Panc1 (cell line): ENCODE measurements around the gene CCT7. TPM values are rescaled to one million over a fixed set of nuclear protein-coding genes. Genes with fewer than 3 reads are reported as not detected.

Experiments
- ATAC-seq: fragments of 200-7000 bp; cut with Tn5 transposase; 2 replicates; pipeline ENCODE4 v1.9.1; 2020; ENCODE audit warnings: mild to moderate bottlenecking, moderate library complexity
- BruUV-seq: library from RNA; stranded (reverse); fragments of 400-500 nt; replicated peaks from 2 replicates; lab custom pipeline; 2021; lab: Mats Ljungman, UMichigan
- CTCF ChIA-PET: fragments of 300-600 bp; sonication (Branson Sonifier 250); formaldehyde crosslinking; loops from one replicate; lab custom pipeline; 2022; ENCODE audit warnings: antibody characterized with exemption; lab: Charles Lee
- POLR2A ChIA-PET: fragments of 300-600 bp; sonication (Branson Sonifier 250); formaldehyde crosslinking; loops from one replicate; lab custom pipeline; 2022; ENCODE audit warnings: antibody characterized with exemption; lab: Charles Lee
- DNase-seq: peaks from one replicate; pipeline ENCODE4 v3.0.0-alpha.2; 2010; ENCODE audit warnings: low read depth, low spot score
- H3K27ac ChIP-seq: 2 replicates; pipeline ENCODE4 v1.5.1; 2011; ENCODE audit warnings: mild to moderate bottlenecking, low read length, inconsistent platforms
- H3K27me3 ChIP-seq: fragments of 200-500 bp; sonication (Bioruptor generic); 2 replicates; pipeline ENCODE4 v1.6.0; 2014; ENCODE audit warnings: low read length, inconsistent platforms; ENCODE audit not compliant: control insufficient read depth, insufficient read depth
- H3K36me3 ChIP-seq: fragments of 200-500 bp; sonication (Bioruptor generic); 2 replicates; pipeline ENCODE4 v1.5.1; 2014; ENCODE audit warnings: inconsistent platforms, mild to moderate bottlenecking, low read length, moderate library complexity; ENCODE audit not compliant: control insufficient read depth, insufficient read depth
- H3K4me1 ChIP-seq: 2 replicates; pipeline ENCODE4 v1.5.1; 2011; ENCODE audit warnings: inconsistent platforms, mild to moderate bottlenecking, low read length, moderate library complexity; ENCODE audit not compliant: control insufficient read depth, insufficient read depth
- H3K4me3 ChIP-seq, 2 experiments: 2 replicates each; pipeline ENCODE4 v1.5.1; 2011 to 2012; ENCODE audit warnings: low read depth in 2 of 2, low read length in 2 of 2, mild to moderate bottlenecking in 2 of 2, inconsistent platforms in 1 of 2, moderate library complexity in 1 of 2
- H3K9me3 ChIP-seq: fragments of 200-500 bp; sonication (Bioruptor generic); 2 replicates; pipeline ENCODE4 v1.5.1; 2014; ENCODE audit warnings: low read depth, mild to moderate bottlenecking, inconsistent platforms, low read length, moderate library complexity; ENCODE audit not compliant: control insufficient read depth, insufficient read depth
- POLR2AphosphoS5 ChIP-seq: IDR thresholded peaks from 2 replicates; pipeline ENCODE4 v1.6.1; 2012; ENCODE audit warnings: mild to moderate bottlenecking, low read depth, low read length, moderate library complexity
- REST ChIP-seq, 2 experiments: IDR thresholded peaks; 2 replicates each; pipeline ENCODE4 v1.6.1; 2011 to 2012; ENCODE audit warnings: low read depth in 2 of 2, control low read depth in 1 of 2, low read length in 1 of 2, mild to moderate bottlenecking in 1 of 2, moderate library complexity in 1 of 2; ENCODE audit not compliant: insufficient read depth in 1 of 2
- SIN3A ChIP-seq: IDR thresholded peaks from 2 replicates; pipeline ENCODE4 v1.6.1; 2012; ENCODE audit warnings: low read depth, mild to moderate bottlenecking, low read length, moderate library complexity, borderline replicate concordance; ENCODE audit not compliant: insufficient read depth
- TCF7L2 ChIP-seq: IDR thresholded peaks from 2 replicates; pipeline ENCODE4 v1.6.1; 2011; ENCODE audit warnings: mild to moderate bottlenecking, low read depth, low read length, inconsistent platforms
- in situ Hi-C: cut with HindIII; loops from 2 replicates; pipeline ENCODE4 v1.10.0; 2016; ENCODE audit warnings: low sequenced_read_pairs, low pct_unique_long_range_greater_than_20kb
- intact Hi-C: fragments of 100-400 bp; cut with micrococcal nuclease; formaldehyde crosslinking; loops from one replicate; pipeline ENCODE4 v1.10.0; 2022; ENCODE audit not compliant: unreplicated experiment
- total RNA-seq: library from RNA; stranded (reverse); gene quantifications from one replicate; pipeline ENCODE4 v1.2.1, GENCODE V29; 2021; ENCODE audit not compliant: unreplicated experiment
- TF ChIP-seq, protein P1 (sequence below): fragments of 450-650 bp; IDR thresholded peaks from 2 replicates; pipeline ENCODE4 v1.5.1; 2017; ENCODE audit warnings: mild to moderate bottlenecking

CCT7 gene
- total RNA-seq, 1 experiment from 2014 or later: 426 TPM

DNA sequence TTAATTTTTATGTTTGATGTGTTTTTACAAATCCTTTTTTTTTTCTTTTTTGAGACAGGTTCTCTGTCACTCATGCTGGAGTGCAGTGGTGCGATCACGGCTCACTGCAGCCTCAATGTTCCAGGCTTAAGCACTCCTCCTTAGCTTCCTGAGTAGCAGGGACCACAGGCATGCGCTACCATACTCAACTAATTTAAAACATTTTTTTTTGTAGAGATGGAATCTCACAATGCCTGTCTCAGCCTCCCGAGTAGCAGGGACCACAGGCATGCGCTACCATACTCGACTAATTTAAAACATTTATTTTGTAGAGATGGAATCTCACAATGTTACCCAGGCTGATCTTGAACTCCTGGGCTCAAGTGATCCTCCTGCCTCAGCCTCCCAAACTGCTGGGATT, 28.5 kb upstream of the CCT7 start:
- Histone ChIP-seq H3K27ac (no peak overlapping the region), H3K4me1 (peaks cover 4% of the 10 kb centered on the region; the same call in 1 of the 2 replicates), H3K9me3 (no peaks in the 10 kb centered on the region), H3K4me3 (no peak overlapping the region), H3K27me3 (no peaks in the 10 kb centered on the region), H3K36me3 (no peaks in the 10 kb centered on the region)
- no peak for DNase-seq
- intact Hi-C loops (no loop called here), in situ Hi-C loops (no loop called here)
- TF ChIP-seq TCF7L2: no peak
- TF ChIP-seq, protein P1, sequence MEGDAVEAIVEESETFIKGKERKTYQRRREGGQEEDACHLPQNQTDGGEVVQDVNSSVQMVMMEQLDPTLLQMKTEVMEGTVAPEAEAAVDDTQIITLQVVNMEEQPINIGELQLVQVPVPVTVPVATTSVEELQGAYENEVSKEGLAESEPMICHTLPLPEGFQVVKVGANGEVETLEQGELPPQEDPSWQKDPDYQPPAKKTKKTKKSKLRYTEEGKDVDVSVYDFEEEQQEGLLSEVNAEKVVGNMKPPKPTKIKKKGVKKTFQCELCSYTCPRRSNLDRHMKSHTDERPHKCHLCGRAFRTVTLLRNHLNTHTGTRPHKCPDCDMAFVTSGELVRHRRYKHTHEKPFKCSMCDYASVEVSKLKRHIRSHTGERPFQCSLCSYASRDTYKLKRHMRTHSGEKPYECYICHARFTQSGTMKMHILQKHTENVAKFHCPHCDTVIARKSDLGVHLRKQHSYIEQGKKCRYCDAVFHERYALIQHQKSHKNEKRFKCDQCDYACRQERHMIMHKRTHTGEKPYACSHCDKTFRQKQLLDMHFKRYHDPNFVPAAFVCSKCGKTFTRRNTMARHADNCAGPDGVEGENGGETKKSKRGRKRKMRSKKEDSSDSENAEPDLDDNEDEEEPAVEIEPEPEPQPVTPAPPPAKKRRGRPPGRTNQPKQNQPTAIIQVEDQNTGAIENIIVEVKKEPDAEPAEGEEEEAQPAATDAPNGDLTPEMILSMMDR: no peak
- no peak for TF ChIP-seq SIN3A
- no peak for TF ChIP-seq POLR2AphosphoS5
- no peak for TF ChIP-seq REST (IDR thresholded peaks at IDR 0.05; ENCODE audit: insufficient read depth in 1 of 2, low read depth in 2 of 2, low read length in 1 of 2)
- ChIA-PET POLR2A (no interaction called here), CTCF (no interaction called here)
- no TSS peak for BruUV-seq
- ATAC-seq: no peak

DNA sequence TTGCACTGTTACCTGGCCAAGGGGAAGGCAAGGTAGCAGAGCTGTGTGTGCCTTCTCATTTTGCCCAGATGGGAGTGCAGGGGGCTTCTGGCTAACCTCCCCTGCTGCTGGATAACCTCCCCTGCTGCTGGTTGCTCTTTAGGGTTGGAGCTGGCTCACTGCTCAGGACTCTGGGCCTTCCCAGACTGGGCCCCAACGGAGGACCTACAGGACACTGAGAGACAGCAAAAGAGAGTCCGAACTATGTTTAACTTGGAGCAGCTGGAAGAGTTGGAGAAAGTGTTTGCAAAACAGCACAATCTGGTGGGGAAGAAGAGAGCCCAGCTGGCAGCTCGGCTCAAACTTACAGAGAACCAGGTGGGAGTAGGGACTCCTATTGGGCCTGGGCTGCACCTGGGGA, 25.9 kb upstream of the CCT7 start:
- DNase-seq (no peak), ATAC-seq (no peak)
- H3K9me3 ChIP-seq: no peaks in the 10 kb centered on the region
- TF ChIP-seq, protein P1: no peak
- TF ChIP-seq REST (IDR thresholded peaks at IDR 0.05; ENCODE audit: insufficient read depth in 1 of 2, low read depth in 2 of 2, low read length in 1 of 2) (no peak), SIN3A (no peak), POLR2AphosphoS5 (no peak), TCF7L2 (no peak)
- no peak overlapping the region for H3K27ac ChIP-seq
- CTCF ChIA-PET: no interaction called here
- POLR2A ChIA-PET: no interaction called here
- H3K4me3 ChIP-seq: no peak overlapping the region
- in situ Hi-C loops (no loop called here), intact Hi-C loops (no loop called here)
- BruUV-seq: no TSS peak
- H3K36me3 ChIP-seq: no peaks in the 10 kb centered on the region
- H3K27me3 ChIP-seq: no peaks in the 10 kb centered on the region
- H3K4me1 ChIP-seq: peaks cover 6% of the 10 kb centered on the region; the same call in 1 of the 2 replicates
